K562 (cell line): ENCODE data around the gene PXMP2. TPM values are rescaled to one million over a fixed set of nuclear protein-coding genes. Genes with fewer than 3 reads are reported as not detected.

Experiments
- ATAC-seq: fragments of 200-7000 bp; cut with Tn5 transposase; 3 replicates; pipeline ENCODE4 v1.9.1; 2020; ENCODE audit warnings: moderate library complexity
- BruUV-seq: library from RNA; stranded (reverse); fragments of 400-500 nt; replicated peaks from 2 replicates; lab custom pipeline; 2021; lab: Mats Ljungman, UMichigan
- CTCF ChIA-PET: fragments of 300-600 bp; formaldehyde crosslinking; extraction: SDS; loops from one replicate; lab custom pipeline; 2021; ENCODE audit warnings: low intra/inter-chr PET ratio; lab: Yijun Ruan, JAX
- POLR2A ChIA-PET: fragments of 300-600, 350-650 bp; sonication (Branson Sonifier 250); formaldehyde crosslinking; extraction: SDS; loops from one replicate; lab custom pipeline; 2021; ENCODE audit warnings: antibody characterized with exemption, inconsistent platforms; lab: Yijun Ruan, JAX
- DNase-seq, 4 experiments: peaks; one replicate each; pipeline versions ENCODE4 v3.0.0 to v3.0.0-alpha.2; 2011 to 2018; ENCODE audit warnings: low spot score in 3 of 4, mixed read lengths in 3 of 4; ENCODE audit errors: extremely low read depth in 1 of 4
- FAIRE-seq: peaks from 2 replicates; lab custom pipeline; 2011; peaks lifted over from hg19 to GRCh38; lab: Jason Lieb, UNC
- H2AFZ ChIP-seq: 2 replicates; pipeline ENCODE4 v1.6.0; 2011; ENCODE audit warnings: low read depth, low read length, control low read depth, inconsistent platforms
- H3K27ac ChIP-seq: fragments of 200-600 bp; 3 replicates; pipeline ENCODE4 v1.8.0; 2011; ENCODE audit warnings: low read depth, mild to moderate bottlenecking, control low read depth, inconsistent platforms, low read length, moderate library complexity, mixed read lengths; ENCODE audit errors: extremely low read depth
- H3K27me3 ChIP-seq, 2 experiments: fragments of 300-600 bp in 1 of 2; 2 replicates in 1 of 2; 3 replicates in 1 of 2; pipeline versions ENCODE4 v1.6.0 to v1.8.0; 2011; ENCODE audit warnings: inconsistent platforms in 2 of 2, low read length in 2 of 2, mild to moderate bottlenecking in 1 of 2, mixed read lengths in 1 of 2, moderate library complexity in 1 of 2; ENCODE audit not compliant: control insufficient read depth in 2 of 2, insufficient read depth in 2 of 2
- H3K36me3 ChIP-seq: fragments of 300-600 bp; 3 replicates; pipeline ENCODE4 v1.8.0; 2011; ENCODE audit warnings: mild to moderate bottlenecking, low read length, inconsistent platforms; ENCODE audit not compliant: control insufficient read depth, insufficient read depth
- H3K4me1 ChIP-seq, 2 experiments: fragments of 200-600 bp in 1 of 2; replicated peaks in 1 of 2; 2 replicates in 1 of 2; 3 replicates in 1 of 2; pipeline versions ENCODE4 v1.5.1 to v1.8.0; 2011; ENCODE audit warnings: inconsistent platforms in 2 of 2, low read length in 2 of 2, mild to moderate bottlenecking in 1 of 2, mixed read lengths in 1 of 2, moderate library complexity in 1 of 2; ENCODE audit not compliant: control insufficient read depth in 2 of 2, insufficient read depth in 2 of 2
- H3K4me2 ChIP-seq: 2 replicates; pipeline ENCODE4 v1.6.1; 2011; ENCODE audit warnings: low read length, control low read depth, inconsistent platforms, mixed read lengths; ENCODE audit not compliant: insufficient read depth
- H3K4me3 ChIP-seq: fragments of 200-600 bp; sonication (generic), shearing (Covaris generic); 2 replicates; pipeline ENCODE4 v1.5.1; 2016; ENCODE audit warnings: control low read depth, inconsistent platforms
- H3K79me2 ChIP-seq: fragments of 200-600 bp; 3 replicates; pipeline ENCODE4 v1.8.0; 2011; ENCODE audit warnings: low read length, inconsistent platforms; ENCODE audit not compliant: control insufficient read depth, insufficient read depth
- H3K9ac ChIP-seq, 2 experiments: 2 replicates each; pipeline versions ENCODE4 v1.6.0 to v1.6.1; 2011; ENCODE audit warnings: low read depth in 2 of 2, low read length in 2 of 2, control low read depth in 1 of 2, inconsistent platforms in 1 of 2, mild to moderate bottlenecking in 1 of 2, mixed read lengths in 1 of 2; ENCODE audit not compliant: insufficient read depth in 1 of 2
- H3K9me1 ChIP-seq: one replicate; pipeline ENCODE4 v1.6.0; 2011; ENCODE audit warnings: inconsistent platforms, mild to moderate bottlenecking, low read length, moderate library complexity; ENCODE audit not compliant: control insufficient read depth, insufficient read depth
- H3K9me3 ChIP-seq: replicated peaks from 2 replicates; pipeline ENCODE4 v1.5.1; 2011; ENCODE audit warnings: low read depth, low read length, inconsistent platforms; ENCODE audit not compliant: control insufficient read depth, insufficient read depth
- H4K20me1 ChIP-seq: replicated peaks from 2 replicates; pipeline ENCODE4 v1.6.1; 2011; ENCODE audit warnings: low read length, inconsistent platforms, mixed read lengths; ENCODE audit not compliant: control insufficient read depth, insufficient read depth
- CBX1 ChIP-seq: sonication (generic); IDR thresholded peaks from 2 replicates; pipeline ENCODE4 v1.6.1; 2016; ENCODE audit warnings: antibody characterized with exemption, low read depth, mild to moderate bottlenecking
- IFI16 ChIP-seq: fragments of 250-450 bp; sonication (Bioruptor Pico); IDR thresholded peaks from 2 replicates; pipeline ENCODE4 v2.1.2; 2022; ENCODE audit warnings: mild to moderate bottlenecking, inconsistent platforms
- KDM2B ChIP-seq: fragments of 250-450 bp; sonication (Bioruptor Pico); IDR thresholded peaks from 2 replicates; pipeline ENCODE4 v1.8.0; 2021; ENCODE audit warnings: mild to moderate bottlenecking, moderate library complexity
- MEIS2 ChIP-seq: fragments of 450-650 bp; IDR thresholded peaks from 2 replicates; pipeline ENCODE4 v1.6.1; 2014; ENCODE audit warnings: mild to moderate bottlenecking; ENCODE audit not compliant: partially characterized antibody
- POLR2H ChIP-seq: IDR thresholded peaks from 2 replicates; pipeline ENCODE4 v1.6.1; 2016; ENCODE audit warnings: missing genetic modification characterization, low read depth, mild to moderate bottlenecking, control low read depth, missing compliant biosample characterization, moderate library complexity
- RNF2 ChIP-seq: sonication (generic); IDR thresholded peaks from 2 replicates; pipeline ENCODE4 v1.6.1; 2016
- SIRT6 ChIP-seq: IDR thresholded peaks from one replicate; pipeline ENCODE4 v1.6.1; 2012; ENCODE audit warnings: low read depth, mild to moderate bottlenecking, control low read depth, inconsistent platforms, low read length, moderate library complexity
- SOX6 ChIP-seq: fragments of 450-650 bp; IDR thresholded peaks from 2 replicates; pipeline ENCODE4 v1.6.1; 2014; ENCODE audit warnings: mild to moderate bottlenecking
- XRCC5 ChIP-seq: fragments of 200-400 bp; formaldehyde crosslinking; IDR thresholded peaks from 2 replicates; pipeline ENCODE4 v1.6.1; 2017; ENCODE audit warnings: low read depth, mild to moderate bottlenecking, low read length
- ZNF24 ChIP-seq: fragments of 450-650 bp; IDR thresholded peaks from 2 replicates; pipeline ENCODE4 v1.6.1; 2016
- WGBS: fragments of 100-300 bp; shearing (Covaris generic); methylation state at CpG from one replicate; pipeline ENCODE4 v1.1.6; 2016; ENCODE audit warnings: low coverage, mixed read lengths; ENCODE audit not compliant: insufficient coverage; ENCODE audit errors: missing lambda C conversion rate; 5-methylcytosine and 5-hydroxymethylcytosine counted together
- in situ Hi-C: fragments of 300-500 bp; cut with MboI; formaldehyde crosslinking; loops from 4 replicates; pipeline ENCODE4 v1.15.0; 2018; ENCODE audit warnings: inconsistent platforms, mixed read lengths
- intact Hi-C: fragments of 100-400 bp; cut with micrococcal nuclease; formaldehyde crosslinking; loops from 2 replicates; pipeline ENCODE4 v1.14.2; 2022
- polyA plus RNA-seq, 8 experiments: library from polyadenylated mRNA; depleted of rRNA in 4 of 8; stranded (reverse) in 5 of 8; unstranded in 3 of 8; fragments of >200 nt; fragmentation: Nextera tagmentation in 2 of 8; fragmentation: Illumina TruSeq in 1 of 8; extraction: Ambion mirVana in 2 of 8; extraction: Trizol in 1 of 8; gene quantifications; 2 replicates each; pipeline versions ENCODE4 v1.2.1 to v1.2.3, GENCODE V29; 2011 to 2014; ENCODE audit warnings: inconsistent platforms in 1 of 8, missing spikeins in 1 of 8
- total RNA-seq, 7 experiments: library from RNA; depleted of rRNA in 6 of 7; stranded (reverse); fragments of >200 nt in 6 of 7; fragmentation: Illumina TruSeq in 2 of 7; extraction: Trizol in 2 of 7; gene quantifications; 2 replicates each; pipeline versions ENCODE4 v1.2.1 to v1.2.3, GENCODE V29; 2011 to 2021; ENCODE audit warnings: low replicate concordance in 1 of 7
- TF ChIP-seq, protein P1 (sequence below): IDR thresholded peaks from 3 replicates; pipeline ENCODE4 v1.6.1; 2011; ENCODE audit warnings: borderline replicate concordance, mild to moderate bottlenecking; ENCODE audit not compliant: insufficient read length, insufficient read depth
- TF ChIP-seq, protein P2 (sequence below): fragments of 250-450 bp; sonication (Bioruptor Pico); IDR thresholded peaks from 2 replicates; pipeline ENCODE4 v1.4.0; 2020; ENCODE audit warnings: mild to moderate bottlenecking

PXMP2 gene
- total and polyA plus RNA-seq, 9 of the 15 experiments (the other 6 are each of a cell fraction or from before 2014, with no cell fraction given), result 3.0 to 66.1 (median 44.7) TPM

DNA sequence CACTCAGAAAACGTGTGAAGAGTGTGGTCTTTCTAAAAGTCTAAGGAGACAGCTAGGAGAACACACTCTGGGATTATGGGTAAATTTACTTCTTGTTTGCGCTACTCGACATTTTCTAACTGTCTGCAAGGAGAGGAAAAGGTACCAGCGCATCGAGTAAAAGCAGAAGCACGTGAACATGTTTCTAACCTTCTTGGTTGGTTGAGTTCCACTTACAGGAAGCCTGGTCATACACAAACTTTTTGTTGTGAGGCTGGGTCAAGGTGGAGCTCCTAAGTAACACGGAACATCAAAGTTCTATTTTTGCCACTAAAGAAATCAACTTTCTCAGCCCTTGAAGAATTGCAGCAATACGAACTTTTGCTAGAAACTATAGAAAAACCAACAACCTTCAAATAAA lies 54.2 kb downstream of the PXMP2 start (continued):
- TF ChIP-seq, protein P1, sequence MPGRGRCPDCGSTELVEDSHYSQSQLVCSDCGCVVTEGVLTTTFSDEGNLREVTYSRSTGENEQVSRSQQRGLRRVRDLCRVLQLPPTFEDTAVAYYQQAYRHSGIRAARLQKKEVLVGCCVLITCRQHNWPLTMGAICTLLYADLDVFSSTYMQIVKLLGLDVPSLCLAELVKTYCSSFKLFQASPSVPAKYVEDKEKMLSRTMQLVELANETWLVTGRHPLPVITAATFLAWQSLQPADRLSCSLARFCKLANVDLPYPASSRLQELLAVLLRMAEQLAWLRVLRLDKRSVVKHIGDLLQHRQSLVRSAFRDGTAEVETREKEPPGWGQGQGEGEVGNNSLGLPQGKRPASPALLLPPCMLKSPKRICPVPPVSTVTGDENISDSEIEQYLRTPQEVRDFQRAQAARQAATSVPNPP, result no peak
- TF ChIP-seq KDM2B (CRISPR knock-in tag), result no peak
- TF ChIP-seq SOX6, result no peak
- no peak for TF ChIP-seq XRCC5

DNA sequence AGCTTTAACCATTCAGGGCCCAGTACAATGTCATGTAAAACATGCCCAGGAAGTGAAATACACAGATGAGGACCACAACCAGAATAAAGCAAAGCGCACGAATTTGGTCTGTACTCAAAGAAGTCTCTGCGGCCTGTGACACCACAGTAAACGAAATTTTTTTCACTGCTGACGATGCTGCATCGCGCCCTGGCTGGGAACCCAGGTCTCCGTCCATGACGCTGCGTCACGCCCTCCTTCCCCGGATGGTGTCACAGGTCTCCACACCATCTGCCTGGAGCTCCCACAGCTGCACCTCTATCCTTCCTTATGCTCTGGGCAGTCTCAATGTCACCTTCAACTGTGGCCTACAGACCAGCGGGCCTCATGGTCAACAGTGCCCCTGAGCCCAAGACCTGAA lies 56.4 kb downstream of the PXMP2 start:
- H3K9ac ChIP-seq, result no peak overlapping the region
- H3K4me1 ChIP-seq, result no peaks in the 10 kb centered on the region
- peaks cover 94% of the 10 kb centered on the region for H3K36me3 ChIP-seq
- WGBS, result 87% methylated on average over 13 of the region's 13 CpGs
- peaks cover 16% of the 10 kb centered on the region; the same call in 2 of the 3 replicates for H3K79me2 ChIP-seq
- H3K27ac ChIP-seq, result no peak overlapping the region
- DNase-seq, result no peak
- no peak overlapping the region for H3K4me2 ChIP-seq
- intact Hi-C loops, result no loop called here
- no peak overlapping the region for H3K4me3 ChIP-seq
- no peaks in the 10 kb centered on the region for H3K27me3 ChIP-seq
- H3K9me3 ChIP-seq, result no peaks in the 10 kb centered on the region
- in situ Hi-C loops, result no loop called here
- no TSS peak for BruUV-seq
- POLR2A ChIA-PET, result no interaction called here
- no peak for ATAC-seq
- H3K9me1 ChIP-seq, result no peaks in the 10 kb centered on the region
- TF ChIP-seq ZNF24 (no peak), RNF2 (no peak), MEIS2 (no peak), IFI16 (CRISPR knock-in tag) (no peak), SIRT6 (no peak), POLR2H (tag) (no peak), CBX1 (no peak)
- TF ChIP-seq, protein P2, sequence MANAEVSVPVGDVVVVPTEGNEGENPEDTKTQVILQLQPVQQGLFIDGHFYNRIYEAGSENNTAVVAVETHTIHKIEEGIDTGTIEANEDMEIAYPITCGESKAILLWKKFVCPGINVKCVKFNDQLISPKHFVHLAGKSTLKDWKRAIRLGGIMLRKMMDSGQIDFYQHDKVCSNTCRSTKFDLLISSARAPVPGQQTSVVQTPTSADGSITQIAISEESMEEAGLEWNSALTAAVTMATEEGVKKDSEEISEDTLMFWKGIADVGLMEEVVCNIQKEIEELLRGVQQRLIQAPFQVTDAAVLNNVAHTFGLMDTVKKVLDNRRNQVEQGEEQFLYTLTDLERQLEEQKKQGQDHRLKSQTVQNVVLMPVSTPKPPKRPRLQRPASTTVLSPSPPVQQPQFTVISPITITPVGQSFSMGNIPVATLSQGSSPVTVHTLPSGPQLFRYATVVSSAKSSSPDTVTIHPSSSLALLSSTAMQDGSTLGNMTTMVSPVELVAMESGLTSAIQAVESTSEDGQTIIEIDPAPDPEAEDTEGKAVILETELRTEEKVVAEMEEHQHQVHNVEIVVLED, result no peak
- H2AFZ ChIP-seq, result no peak overlapping the region
- no peak for FAIRE-seq
- H4K20me1 ChIP-seq, result peaks cover 4% of the 10 kb centered on the region; the same call in 1 of the 2 replicates
- CTCF ChIA-PET, result no interaction called here
